A172 (cell line): ENCODE data around the gene RUFY3. TPM values are rescaled to one million over a fixed set of nuclear protein-coding genes. Genes with fewer than 3 reads are reported as not detected.
A peak's percentile ranks its signal among the peaks of the same experiment; 100 is the strongest.
"Not testable (repeated sequence)": the region's sequence is repeated elsewhere in the genome, so short reads cannot be mapped to it uniquely, and the experiment has no call there.

ENCODE experiments used
- DNase-seq: peaks from one replicate; pipeline ENCODE4 v3.0.0-alpha.2; 2015; ENCODE audit warnings: low spot score
- total RNA-seq: library from RNA; depleted of rRNA; stranded (reverse); fragments of >200 nt; shearing (Covaris generic); gene quantifications from 2 replicates; pipeline ENCODE4 v1.2.3, GENCODE V29; 2014

RUFY3 gene
- total RNA-seq, 1 experiment from 2014 or later: 28.1 TPM

DNA sequence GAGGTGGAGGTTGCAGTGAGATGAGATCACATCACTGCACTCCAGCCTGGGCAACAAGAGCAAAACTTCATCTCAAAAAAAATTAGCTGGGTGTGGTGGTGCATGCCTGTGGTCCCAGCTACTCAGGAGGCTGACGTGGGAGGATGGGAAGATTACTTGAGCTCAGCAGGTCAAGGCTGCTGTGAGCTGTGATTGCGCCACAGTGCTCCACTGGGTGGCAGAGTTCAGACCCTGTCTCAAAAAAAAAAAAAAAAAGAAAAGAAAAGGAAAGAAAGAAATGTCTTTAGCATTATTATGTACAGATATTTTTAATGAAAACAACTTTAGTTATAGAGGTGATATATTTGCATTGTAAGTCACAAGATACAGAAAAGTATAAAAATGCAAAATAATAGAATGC is 14.2 kb downstream of the RUFY3 start:
- DNase-seq: not testable (repeated sequence)

DNA sequence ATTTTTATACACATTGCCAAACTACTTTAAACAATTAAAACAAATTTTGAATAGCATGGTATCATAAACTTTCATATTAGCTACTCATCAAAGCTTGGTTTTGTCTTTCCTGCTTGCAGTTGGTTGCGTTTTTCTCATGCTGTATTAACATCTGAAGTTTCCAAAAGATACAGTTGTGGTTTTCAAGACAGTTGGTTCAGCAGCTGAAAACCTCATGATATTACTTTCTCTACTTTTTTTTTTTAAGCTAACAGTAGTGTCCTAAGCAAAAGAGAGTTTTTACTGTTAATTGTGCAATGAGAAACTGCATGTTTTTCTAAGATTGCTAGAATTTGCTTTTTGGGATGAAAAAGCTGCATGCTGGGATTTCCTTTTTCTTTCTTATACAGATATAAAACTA is 15.2 kb downstream of the RUFY3 start:
- DNase-seq: no peak

GRCh38 chr4:70737409-70737808 is 15.6 kb downstream of the RUFY3 start:
- no peak for DNase-seq

- no peak for DNase-seq
Measured at GRCh38 chr4:70739496-70740337, 18.0 kb downstream of the RUFY3 start.

- DNase-seq: no peak
Measured at GRCh38 chr4:70741867-70742658, 20.3 kb downstream of the RUFY3 start.

- no peak for DNase-seq
Measured at GRCh38 chr4:70743731-70744130, 22.0 kb downstream of the RUFY3 start.

- DNase-seq: no peak
Measured at GRCh38 chr4:70746179-70746839, 24.5 kb downstream of the RUFY3 start.

- no peak for DNase-seq
Measured at GRCh38 chr4:70747874-70748273, 26.1 kb downstream of the RUFY3 start.

GRCh38 chr4:70749313-70749712 is 27.5 kb downstream of the RUFY3 start:
- DNase-seq: no peak

DNA sequence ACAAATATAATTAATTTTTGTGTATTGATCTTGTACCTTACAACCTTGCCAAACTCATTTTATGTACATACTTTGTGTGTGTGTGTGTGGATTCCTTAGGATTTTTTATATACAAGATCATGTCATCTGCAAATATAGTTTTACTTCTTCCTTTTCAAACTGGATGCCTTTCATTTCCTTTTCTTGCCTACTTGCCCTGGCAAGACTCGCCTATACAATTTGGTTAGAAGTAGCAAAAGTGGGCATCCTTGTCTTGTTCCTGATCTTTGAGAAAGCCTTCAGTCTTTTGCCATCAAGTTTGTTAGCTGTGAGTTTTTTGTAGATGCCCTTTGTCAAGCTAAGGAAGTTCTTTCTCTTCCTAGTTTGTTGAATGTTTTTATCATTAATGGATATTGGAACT is 30.5 kb downstream of the RUFY3 start:
- no peak for DNase-seq

DNA sequence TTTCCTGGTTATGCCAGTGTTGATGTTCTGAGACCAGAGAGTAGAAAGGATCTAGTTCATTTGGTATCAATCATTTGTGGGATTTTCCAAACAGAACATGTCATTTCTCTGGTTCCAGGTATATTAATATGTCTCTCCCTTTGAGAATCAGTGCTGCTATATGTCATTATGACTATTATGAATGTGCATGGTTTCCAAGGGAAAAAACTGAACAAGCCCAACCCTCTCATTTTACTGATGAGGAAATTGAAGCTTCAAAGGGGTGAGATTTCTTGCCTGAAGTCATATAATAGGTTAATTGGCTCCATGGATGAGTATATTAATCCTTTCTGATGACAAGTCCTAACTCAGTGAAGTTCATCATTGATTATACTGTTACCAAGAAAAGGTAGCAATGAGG is 31.9 kb downstream of the RUFY3 start:
- no peak for DNase-seq

GRCh38 chr4:70754470-70754869 is 32.7 kb downstream of the RUFY3 start:
- DNase-seq: no peak

DNA sequence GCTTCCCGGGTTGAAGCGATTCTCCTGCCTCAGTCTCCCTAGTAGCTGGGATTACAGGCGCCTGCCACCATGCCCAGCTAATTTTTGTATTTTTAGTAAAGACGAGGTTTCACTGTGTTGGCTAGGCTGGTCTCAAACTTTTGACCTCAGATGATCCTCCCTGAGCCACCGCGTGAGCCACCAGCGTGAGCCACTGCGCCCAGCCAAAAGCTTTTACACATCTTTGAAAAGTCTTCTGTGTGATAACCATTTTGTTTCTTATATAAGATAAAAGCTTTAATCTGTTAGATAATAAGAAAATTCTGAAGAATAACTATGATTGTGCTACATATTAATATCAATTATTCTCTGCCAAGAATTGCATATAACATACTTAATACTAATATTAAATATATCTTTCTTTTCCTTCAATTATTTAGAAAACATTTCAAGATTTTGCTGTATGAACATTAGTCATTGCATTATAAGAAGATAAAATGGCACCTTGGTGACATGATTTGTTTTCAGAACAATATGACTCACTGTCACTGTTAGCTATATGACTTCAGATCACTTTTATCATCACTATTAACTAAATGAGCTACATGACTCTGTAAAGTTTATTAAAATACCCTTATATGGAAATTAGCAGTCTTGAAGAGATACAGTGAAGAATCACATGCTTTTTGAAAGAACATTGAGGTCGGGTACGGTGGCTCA is 33.4 kb downstream of the RUFY3 start:
- DNase-seq: peak; percentile 2

DNA sequence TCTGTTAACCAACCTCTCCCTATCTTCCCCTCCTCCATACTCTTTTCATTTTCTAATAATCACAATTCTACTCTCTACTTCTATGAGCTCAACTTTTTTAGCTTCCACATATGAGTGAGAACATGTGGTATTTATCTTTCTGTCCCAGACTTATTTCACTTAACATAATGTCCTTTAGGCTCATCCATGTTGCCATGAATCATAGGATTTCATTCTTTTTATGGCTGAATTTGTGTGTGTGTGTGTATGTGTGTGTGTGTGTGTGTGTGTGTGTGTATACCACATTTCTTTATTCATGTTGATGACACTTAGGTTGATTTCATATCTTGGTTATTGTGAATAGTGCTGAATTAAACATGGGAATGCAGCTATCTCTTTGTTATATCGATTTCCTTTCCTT is 37.4 kb downstream of the RUFY3 start:
- no peak for DNase-seq

GRCh38 chr4:70759627-70760026 is 37.9 kb downstream of the RUFY3 start:
- DNase-seq: no peak

GRCh38 chr4:70760662-70761061 is 38.9 kb downstream of the RUFY3 start:
- no peak for DNase-seq

DNA sequence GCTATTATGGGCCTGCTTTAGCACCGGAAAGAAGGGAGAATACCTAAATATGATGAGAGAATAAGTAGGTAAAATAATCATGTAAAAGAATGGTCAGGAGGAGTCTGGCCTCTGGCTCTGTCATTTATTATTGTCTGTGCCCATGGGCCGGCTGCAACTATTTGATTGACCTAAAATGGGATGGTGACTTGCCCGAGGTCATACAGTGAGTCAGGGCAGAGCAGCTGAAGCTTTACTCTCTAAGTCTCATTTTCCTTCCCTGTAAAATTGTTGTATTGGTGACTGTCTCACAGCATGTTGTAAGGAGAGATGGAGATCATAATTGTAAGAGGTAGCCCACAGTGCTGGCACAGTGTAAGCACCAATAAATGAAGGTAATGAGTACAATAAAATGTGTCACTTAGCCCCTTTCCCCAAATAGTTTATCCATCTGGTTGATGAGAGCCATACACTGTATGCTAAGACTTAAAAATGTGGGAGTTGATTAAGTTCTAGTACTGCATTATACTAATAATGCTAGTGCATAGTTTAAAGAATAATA is 39.6 kb downstream of the RUFY3 start:
- no peak for DNase-seq

DNA sequence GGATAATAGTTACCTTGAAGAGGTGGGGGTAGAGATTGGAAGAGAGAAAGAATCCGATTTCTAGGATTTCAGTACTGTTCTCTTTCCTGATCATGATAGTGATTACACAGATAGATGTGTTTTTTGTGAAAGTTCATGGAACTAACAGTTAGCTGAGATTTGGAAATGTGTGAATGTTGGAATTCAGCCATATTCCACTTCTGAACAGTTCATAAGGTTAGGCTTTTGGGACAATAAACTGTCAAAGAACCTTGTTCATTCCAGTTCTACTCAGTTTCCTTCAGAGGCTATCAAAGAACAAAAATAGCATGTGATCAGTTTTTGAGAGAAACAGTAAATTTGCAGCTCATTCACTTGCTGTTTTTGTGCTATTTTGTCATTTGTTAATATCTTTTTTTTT is 43.6 kb downstream of the RUFY3 start:
- DNase-seq: no peak

DNA sequence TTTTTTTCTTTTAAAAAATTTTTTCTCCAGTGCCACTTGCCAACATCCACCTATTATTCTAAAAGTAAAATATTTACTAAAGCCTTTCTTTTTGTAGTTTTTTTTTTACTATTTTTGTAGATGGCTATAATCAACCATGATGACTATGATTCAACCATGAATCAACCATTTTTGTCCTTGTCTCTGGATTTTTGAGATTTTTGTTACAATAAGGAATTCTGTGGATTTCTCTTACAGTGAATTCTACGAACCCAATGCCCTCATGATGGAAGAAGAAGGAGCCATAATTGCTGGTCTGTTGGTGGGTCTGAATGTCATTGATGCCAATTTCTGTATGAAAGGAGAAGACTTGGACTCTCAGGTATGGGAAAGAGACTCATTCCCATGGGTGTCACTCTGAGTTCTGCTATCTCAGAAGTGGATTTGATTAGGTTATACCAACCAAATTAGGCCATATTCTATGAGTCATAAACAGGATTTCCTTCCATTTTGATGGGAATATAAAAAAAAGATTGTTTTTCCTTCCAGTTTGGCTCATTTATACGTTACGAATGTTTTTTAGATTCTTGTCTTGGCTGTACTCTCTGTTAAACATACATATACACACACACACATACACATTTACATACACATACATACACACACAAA is 46.7 kb downstream of the RUFY3 start:
- peak; percentile 1 for DNase-seq

- DNase-seq: not testable (repeated sequence)
Measured at GRCh38 chr4:70769396-70769795, 47.6 kb downstream of the RUFY3 start.

GRCh38 chr4:70772929-70773555 is 51.3 kb downstream of the RUFY3 start:
- DNase-seq: no peak
